ENCODE results near the gene MOB2. TPM values are rescaled to one million over a fixed set of nuclear protein-coding genes. Genes with fewer than 3 reads are reported as not detected.
A peak's percentile ranks its signal among the peaks of the same experiment; 100 is the strongest.

The MOB2 gene
- total RNA-seq, 1 experiment from 2014 or later: 29.8 TPM

- Mint-ChIP-seq H3K4me3 (ENCODE audit: low read depth, unreplicated experiment) (no peak overlapping the region), H3K9me3 (ENCODE audit: low read depth, unreplicated experiment) (no peaks in the 10 kb centered on the region), H3K4me1 (ENCODE audit: low read depth, unreplicated experiment) (no peaks in the 10 kb centered on the region), H3K27me3 (ENCODE audit: unreplicated experiment) (peaks cover 52% of the 10 kb centered on the region), H3K27ac (ENCODE audit: unreplicated experiment) (no peak overlapping the region), H3K36me3 (ENCODE audit: insufficient read depth, unreplicated experiment) (peaks cover 14% of the 10 kb centered on the region)
- DNase-seq: no peak
- intact Hi-C loops (cut with micrococcal nuclease; ENCODE audit: unreplicated experiment): no loop called here
- CTCF ChIA-PET: interaction anchor here (1.1 kb wide), 2 partner anchors 137 to 152 kb away, joined by 3 to 4 read pairs; partner anchors contain the start of gene TOLLIP
- TF ChIP-seq CTCF (IDR thresholded peaks at IDR 0.05; ENCODE audit: unreplicated experiment): no peak
- BruUV-seq (replicated peaks): no TSS peak
These were observed 40.7 kb downstream of the MOB2 start for GRCh38 chr11:1445741-1446445.

GRCh38 chr11:1444823-1445422, 41.7 kb downstream of the MOB2 start:
- CTCF ChIA-PET: no interaction called here
- intact Hi-C loops (cut with micrococcal nuclease; ENCODE audit: unreplicated experiment): no loop called here
- H3K4me1 Mint-ChIP-seq (ENCODE audit: low read depth, unreplicated experiment): no peaks in the 10 kb centered on the region
- peaks cover 43% of the 10 kb centered on the region for H3K27me3 Mint-ChIP-seq (ENCODE audit: unreplicated experiment)
- H3K36me3 Mint-ChIP-seq (ENCODE audit: insufficient read depth, unreplicated experiment): peaks cover 15% of the 10 kb centered on the region
- TF ChIP-seq CTCF (IDR thresholded peaks at IDR 0.05; ENCODE audit: unreplicated experiment): no peak
- peak overlapping the region; percentile 50 for H3K27ac Mint-ChIP-seq (ENCODE audit: unreplicated experiment)
- DNase-seq: no peak
- no TSS peak for BruUV-seq (replicated peaks)
- no peak overlapping the region for H3K4me3 Mint-ChIP-seq (ENCODE audit: low read depth, unreplicated experiment)
- H3K9me3 Mint-ChIP-seq (ENCODE audit: low read depth, unreplicated experiment): no peaks in the 10 kb centered on the region

- H3K4me1 Mint-ChIP-seq (ENCODE audit: low read depth, unreplicated experiment): no peaks in the 10 kb centered on the region
- CTCF ChIA-PET: no interaction called here
These were observed 42.3 kb downstream of the MOB2 start for GRCh38 chr11:1444321-1444720.

GRCh38 chr11:1443737-1444136, 42.8 kb downstream of the MOB2 start:
- intact Hi-C loops (cut with micrococcal nuclease; ENCODE audit: unreplicated experiment): no loop called here
- no peaks in the 10 kb centered on the region for H3K9me3 Mint-ChIP-seq (ENCODE audit: low read depth, unreplicated experiment)
- peaks cover 12% of the 10 kb centered on the region for H3K36me3 Mint-ChIP-seq (ENCODE audit: insufficient read depth, unreplicated experiment)
- peaks cover 31% of the 10 kb centered on the region for H3K27me3 Mint-ChIP-seq (ENCODE audit: unreplicated experiment)
- no peaks in the 10 kb centered on the region for H3K4me1 Mint-ChIP-seq (ENCODE audit: low read depth, unreplicated experiment)
- no TSS peak for BruUV-seq (replicated peaks)
- CTCF ChIA-PET: no interaction called here
- DNase-seq: no peak
- no peak overlapping the region for H3K4me3 Mint-ChIP-seq (ENCODE audit: low read depth, unreplicated experiment)
- TF ChIP-seq CTCF (IDR thresholded peaks at IDR 0.05; ENCODE audit: unreplicated experiment): no peak
- H3K27ac Mint-ChIP-seq (ENCODE audit: unreplicated experiment): no peak overlapping the region

More at GRCh38 chr11:1444321-1444720, 42.3 kb downstream of the MOB2 start:
- BruUV-seq (replicated peaks): no TSS peak
- intact Hi-C loops (cut with micrococcal nuclease; ENCODE audit: unreplicated experiment): no loop called here
- Mint-ChIP-seq H3K27me3 (ENCODE audit: unreplicated experiment) (peaks cover 37% of the 10 kb centered on the region), H3K36me3 (ENCODE audit: insufficient read depth, unreplicated experiment) (peaks cover 18% of the 10 kb centered on the region), H3K4me3 (ENCODE audit: low read depth, unreplicated experiment) (no peak overlapping the region), H3K9me3 (ENCODE audit: low read depth, unreplicated experiment) (no peaks in the 10 kb centered on the region), H3K27ac (ENCODE audit: unreplicated experiment) (peak overlapping the region; percentile 50)
- no peak for DNase-seq
- no peak for TF ChIP-seq CTCF (IDR thresholded peaks at IDR 0.05; ENCODE audit: unreplicated experiment)
